Activated CD4-positive, alpha-beta T cell treated with anti-CD3 and anti-CD28 coated beads for 36 hours (primary cell): ENCODE measurements around the gene AMN. TPM values are rescaled to one million over a fixed set of nuclear protein-coding genes. Genes with fewer than 3 reads are reported as not detected.

Experiments
- ATAC-seq: fragments of 200-7000 bp; cut with Tn5 transposase; one replicate; pipeline ENCODE4 v1.10.0; 2021; ENCODE audit warnings: mild to moderate bottlenecking, moderate library complexity
- CTCF ChIA-PET: fragments of 350-600 bp; sonication (Branson Sonifier 250); formaldehyde crosslinking; loops from one replicate; lab custom pipeline; 2021; ENCODE audit warnings: antibody characterized with exemption; lab: Charles Lee
- POLR2A ChIA-PET: fragments of 350-600 bp; sonication (Branson Sonifier 250); formaldehyde crosslinking; loops from one replicate; lab custom pipeline; 2021; ENCODE audit warnings: antibody characterized with exemption, inconsistent platforms; lab: Charles Lee
- DNase-seq: peaks from one replicate; pipeline ENCODE4 v3.0.0-alpha.2; 2020
- H3K27ac Mint-ChIP-seq: one replicate; pipeline ENCODE4 v1.8.0; 2021; ENCODE audit warnings: mixed read lengths
- H3K27me3 Mint-ChIP-seq: one replicate; pipeline ENCODE4 v1.8.0; 2021; ENCODE audit warnings: mixed read lengths
- H3K36me3 Mint-ChIP-seq: one replicate; pipeline ENCODE4 v1.8.0; 2021; ENCODE audit warnings: low read depth, mixed read lengths
- H3K4me1 Mint-ChIP-seq: one replicate; pipeline ENCODE4 v1.8.0; 2021; ENCODE audit warnings: mixed read lengths
- H3K4me3 Mint-ChIP-seq: one replicate; pipeline ENCODE4 v1.8.0; 2021; ENCODE audit warnings: mild to moderate bottlenecking, moderate library complexity, mixed read lengths
- H3K9me3 Mint-ChIP-seq: one replicate; pipeline ENCODE4 v1.8.0; 2021; ENCODE audit warnings: low read depth, mixed read lengths
- intact Hi-C, 2 experiments: fragments of 100-400 bp; cut with DNase I in 1 of 2; cut with micrococcal nuclease in 1 of 2; formaldehyde crosslinking; loops; one replicate each; pipeline versions ENCODE4 v1.14.2 to v1.15.1; 2022 to 2024; cut with DNase I, micrococcal nuclease
- total RNA-seq, 2 experiments: library from RNA; stranded (reverse); gene quantifications; one replicate each; pipeline ENCODE4 v1.2.3, GENCODE V29; 2021

The AMN gene
- total RNA-seq, 2 experiments from 2014 or later: 0.23 to 0.53 TPM

DNA sequence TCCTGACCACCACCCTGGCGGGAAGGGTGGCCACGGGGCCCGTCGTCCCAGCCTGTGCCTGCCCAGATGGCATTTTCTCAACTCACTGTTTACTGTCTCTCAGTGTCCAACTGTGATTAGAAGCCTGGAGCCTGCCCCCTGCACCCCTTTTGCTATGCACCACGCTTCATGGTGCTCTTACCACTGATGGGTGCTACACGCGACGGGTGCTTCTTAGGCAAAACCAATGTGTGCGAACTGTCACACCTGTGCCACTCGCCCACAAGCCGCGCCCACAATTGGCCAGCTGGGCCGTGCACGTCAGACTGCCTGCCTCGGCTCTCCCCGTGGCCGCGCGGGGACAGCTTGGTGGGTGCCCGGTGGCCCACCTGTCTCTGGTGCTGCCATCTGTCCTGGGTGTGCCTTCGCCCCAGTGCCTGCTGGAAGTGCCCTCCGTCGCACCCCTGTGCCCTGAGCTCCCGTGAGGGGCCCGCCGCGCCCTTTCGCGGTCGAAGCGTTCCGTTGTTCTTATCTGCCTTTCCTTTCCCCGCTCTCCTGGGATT is 15.1 kb upstream of the AMN start:
- no peak for DNase-seq
- intact Hi-C loops: no loop called here
- POLR2A ChIA-PET: no interaction called here
- ATAC-seq: no peak
- CTCF ChIA-PET: no interaction called here
- H3K9me3 Mint-ChIP-seq: no peaks in the 10 kb centered on the region
- peaks cover 37% of the 10 kb centered on the region for H3K36me3 Mint-ChIP-seq
- no peak overlapping the region for H3K27ac Mint-ChIP-seq
- no peak overlapping the region for H3K4me3 Mint-ChIP-seq
- no peaks in the 10 kb centered on the region for H3K27me3 Mint-ChIP-seq
- no peaks in the 10 kb centered on the region for H3K4me1 Mint-ChIP-seq

DNA sequence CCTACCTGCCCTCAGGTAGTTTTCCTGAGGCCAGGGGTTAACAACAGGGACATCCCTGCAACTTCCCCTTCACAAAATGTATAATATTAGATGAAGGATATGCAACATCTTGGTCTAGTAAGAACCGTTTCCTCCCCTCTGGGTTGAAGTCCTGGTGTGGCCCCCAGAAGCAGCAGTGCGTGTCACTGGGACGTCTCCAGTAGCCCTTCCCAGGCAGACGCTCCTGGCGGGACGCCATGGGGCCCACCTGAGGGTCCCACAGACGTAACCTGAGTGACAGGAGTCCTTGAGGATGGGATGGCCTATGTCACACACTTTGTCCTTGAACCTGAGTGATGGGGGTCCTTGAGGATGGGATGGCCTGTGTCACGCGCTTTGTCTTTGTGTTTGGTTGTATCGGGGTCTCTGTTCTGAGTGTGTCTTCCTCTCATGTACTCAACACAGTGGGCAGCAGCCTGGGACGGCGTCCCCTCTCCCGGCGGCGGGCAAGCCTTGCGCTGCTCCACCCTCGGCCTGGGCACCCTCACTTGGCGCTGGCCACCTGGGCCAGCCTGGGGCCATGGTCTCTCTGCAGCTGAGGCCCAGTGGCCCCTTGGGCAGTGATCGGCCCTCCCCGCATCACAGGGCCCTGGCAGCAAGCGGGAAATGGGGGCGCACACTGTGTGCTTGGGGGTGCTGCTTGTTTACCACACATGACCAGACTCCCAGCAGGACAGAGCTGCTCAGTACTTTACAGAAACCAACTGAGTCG is 14.3 kb upstream of the AMN start:
- intact Hi-C loops: no loop called here
- no peak overlapping the region for H3K27ac Mint-ChIP-seq
- no peak for ATAC-seq
- H3K27me3 Mint-ChIP-seq: no peaks in the 10 kb centered on the region
- H3K4me3 Mint-ChIP-seq: no peak overlapping the region
- no peaks in the 10 kb centered on the region for H3K9me3 Mint-ChIP-seq
- ChIA-PET CTCF (no interaction called here), POLR2A (no interaction called here)
- no peaks in the 10 kb centered on the region for H3K4me1 Mint-ChIP-seq
- peaks cover 30% of the 10 kb centered on the region for H3K36me3 Mint-ChIP-seq
- DNase-seq: no peak

DNA sequence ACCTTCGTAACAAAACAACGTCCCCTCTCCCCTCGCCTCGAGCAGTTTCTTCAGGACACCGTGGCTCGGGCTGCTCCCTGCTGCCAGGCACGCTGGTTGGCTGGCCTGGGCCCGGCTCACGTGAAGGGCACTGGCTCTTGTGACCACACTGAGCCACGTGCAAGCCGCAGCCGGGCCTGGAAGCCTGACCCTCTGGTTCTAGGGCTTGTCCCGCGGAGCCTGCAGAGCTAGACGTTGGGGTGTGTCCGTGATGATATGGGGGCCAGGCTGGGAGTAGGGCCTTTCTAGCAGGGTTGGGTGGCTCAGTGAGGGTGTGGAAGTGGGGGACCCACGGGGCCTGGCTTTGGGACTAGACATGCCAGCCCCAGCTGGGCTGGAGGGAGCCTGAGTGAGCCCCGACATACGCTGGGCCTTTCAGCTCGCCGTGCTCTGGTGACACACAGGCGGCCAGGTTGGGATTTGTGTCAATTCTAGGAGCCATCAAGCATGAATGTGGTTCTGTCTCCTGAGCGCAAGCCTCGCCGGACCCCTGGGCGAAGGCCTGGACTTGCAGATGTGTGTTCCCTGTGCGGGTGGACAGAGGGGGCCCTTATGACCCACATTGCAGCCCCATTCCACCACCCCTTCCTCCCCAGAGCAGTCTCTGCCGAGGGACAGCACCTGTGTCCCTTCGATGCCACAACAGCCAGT is 13.6 kb upstream of the AMN start:
- H3K27me3 Mint-ChIP-seq: no peaks in the 10 kb centered on the region
- no peak for ATAC-seq

DNA sequence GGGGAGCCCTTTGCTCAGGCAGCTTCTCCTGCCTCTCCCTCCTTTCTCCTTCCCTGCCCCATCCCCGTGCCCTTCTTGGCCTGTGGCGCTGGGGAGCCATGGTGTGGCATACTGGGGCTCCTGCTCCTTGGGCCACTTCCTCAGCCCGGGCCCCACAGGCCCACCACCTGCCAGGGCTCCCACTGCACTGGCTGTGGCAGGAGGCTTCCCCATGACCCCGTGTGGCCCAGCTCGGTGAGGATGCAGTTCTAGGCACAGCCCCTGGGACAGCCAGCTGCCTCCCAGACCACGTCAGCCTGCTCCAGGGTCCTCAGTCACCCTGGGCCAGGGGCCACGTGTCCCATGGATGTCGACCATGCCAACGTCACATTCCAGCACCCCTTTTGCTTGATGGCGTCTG is 13.0 kb upstream of the AMN start:
- Mint-ChIP-seq H3K4me1 (no peaks in the 10 kb centered on the region), H3K9me3 (no peaks in the 10 kb centered on the region), H3K27ac (no peak overlapping the region), H3K27me3 (no peaks in the 10 kb centered on the region), H3K4me3 (no peak overlapping the region), H3K36me3 (peaks cover 22% of the 10 kb centered on the region)
- ChIA-PET CTCF (interaction anchor here (0.6 kb wide), 1 partner anchor 882 kb away, joined by 3 read pairs; no protein-coding TSS in a partner anchor), POLR2A (no interaction called here)
- ATAC-seq: no peak
- intact Hi-C loops: no loop called here
- no peak for DNase-seq

More for the DNA sequence above, 13.6 kb upstream of the AMN start:
- ChIA-PET POLR2A (no interaction called here), CTCF (no interaction called here)
- intact Hi-C loops: no loop called here
- H3K4me3 Mint-ChIP-seq: no peak overlapping the region
- no peaks in the 10 kb centered on the region for H3K4me1 Mint-ChIP-seq
- no peak for DNase-seq
- H3K27ac Mint-ChIP-seq: no peak overlapping the region
- H3K9me3 Mint-ChIP-seq: no peaks in the 10 kb centered on the region
- H3K36me3 Mint-ChIP-seq: peaks cover 23% of the 10 kb centered on the region

DNA sequence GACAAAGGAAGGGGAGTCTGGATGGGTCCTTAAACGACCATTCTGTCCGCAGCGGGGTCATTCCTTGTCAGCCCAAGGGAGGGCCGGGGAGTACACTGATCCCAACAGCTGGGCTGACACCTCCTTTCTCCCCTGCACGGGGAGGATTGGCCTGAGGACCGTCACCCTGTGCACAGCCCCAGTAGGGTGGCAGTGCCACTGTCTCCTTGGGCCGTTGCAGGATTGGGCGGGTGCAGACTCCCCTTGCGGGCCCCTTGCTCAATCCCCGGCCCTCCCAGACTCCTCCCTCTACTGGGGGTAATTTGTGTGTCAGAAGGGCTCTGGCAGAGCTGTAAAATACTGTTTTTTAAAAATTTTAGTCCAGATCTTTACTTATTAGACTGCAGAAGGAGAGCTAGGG is 12.6 kb upstream of the AMN start:
- no peak overlapping the region for H3K27ac Mint-ChIP-seq
- peaks cover 22% of the 10 kb centered on the region for H3K36me3 Mint-ChIP-seq
- ChIA-PET POLR2A (interaction anchor here (0.7 kb wide), 1 partner anchor 199 kb away, joined by 3 read pairs; no protein-coding TSS in a partner anchor), CTCF (interaction anchor here (0.6 kb wide), 1 partner anchor 881 kb away, joined by 3 read pairs; no protein-coding TSS in a partner anchor)
- no peak overlapping the region for H3K4me3 Mint-ChIP-seq
- no peaks in the 10 kb centered on the region for H3K27me3 Mint-ChIP-seq
- intact Hi-C loops: no loop called here
- H3K4me1 Mint-ChIP-seq: no peaks in the 10 kb centered on the region
- DNase-seq: no peak
- H3K9me3 Mint-ChIP-seq: no peaks in the 10 kb centered on the region
- ATAC-seq: no peak

DNA sequence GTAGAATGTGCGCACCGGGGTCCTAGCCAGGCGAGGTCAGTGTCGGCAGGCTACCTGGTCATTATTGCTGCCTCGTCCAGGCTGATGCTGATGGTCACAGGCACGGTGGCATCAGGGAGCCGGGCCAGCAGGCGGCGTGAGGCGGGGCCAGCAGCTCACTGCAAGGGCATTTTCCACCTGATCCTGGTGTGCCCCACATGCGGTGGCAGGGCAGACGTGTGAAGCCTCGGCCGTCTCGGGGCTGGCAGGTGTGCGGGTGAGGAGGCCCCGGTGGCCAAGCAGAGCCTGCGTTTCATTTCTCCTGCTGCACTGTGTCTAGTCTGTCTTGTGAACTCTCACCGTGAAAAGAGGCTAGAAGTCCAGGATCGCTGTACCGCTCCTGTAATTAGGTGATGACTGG is 12.0 kb upstream of the AMN start:
- ATAC-seq: no peak
- CTCF ChIA-PET: interaction anchor here (1.0 kb wide), 1 partner anchor 15 kb away, joined by 3 read pairs; no protein-coding TSS in a partner anchor
- Mint-ChIP-seq H3K9me3 (no peaks in the 10 kb centered on the region), H3K4me3 (no peak overlapping the region), H3K27ac (no peak overlapping the region), H3K27me3 (no peaks in the 10 kb centered on the region), H3K36me3 (peaks cover 18% of the 10 kb centered on the region), H3K4me1 (no peaks in the 10 kb centered on the region)
- intact Hi-C loops: no loop called here
- POLR2A ChIA-PET: interaction anchor here (0.7 kb wide), 1 partner anchor 198 kb away, joined by 3 read pairs; no protein-coding TSS in a partner anchor
- no peak for DNase-seq

DNA sequence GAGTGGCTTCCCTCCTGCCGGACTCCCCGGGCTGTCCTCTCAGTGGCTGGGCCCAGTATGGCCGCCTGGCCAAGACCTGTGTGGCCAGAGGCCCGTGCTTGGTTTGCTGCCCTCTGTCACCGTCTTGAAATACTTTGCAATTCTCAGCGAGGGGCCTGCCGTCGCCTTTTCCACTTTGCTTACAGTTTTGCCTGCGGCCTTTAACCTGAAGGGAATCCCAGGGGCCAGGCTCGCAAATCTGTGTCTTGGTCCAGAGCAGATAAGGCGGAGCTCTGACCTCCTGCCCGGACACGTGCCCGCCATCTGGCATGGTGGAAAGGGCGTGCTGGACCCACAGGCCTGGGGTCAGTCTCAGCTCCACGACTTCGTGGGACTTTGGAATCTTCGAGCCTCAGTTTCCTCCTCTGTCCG is 10.9 kb upstream of the AMN start:
- peaks cover 11% of the 10 kb centered on the region for H3K36me3 Mint-ChIP-seq
- H3K4me1 Mint-ChIP-seq: no peaks in the 10 kb centered on the region
- H3K27ac Mint-ChIP-seq: no peak overlapping the region
- ATAC-seq (no peak), DNase-seq (no peak)
- intact Hi-C loops: no loop called here
- H3K4me3 Mint-ChIP-seq: no peak overlapping the region
- ChIA-PET POLR2A (no interaction called here), CTCF (no interaction called here)
- H3K27me3 Mint-ChIP-seq: no peaks in the 10 kb centered on the region
- H3K9me3 Mint-ChIP-seq: no peaks in the 10 kb centered on the region

DNA sequence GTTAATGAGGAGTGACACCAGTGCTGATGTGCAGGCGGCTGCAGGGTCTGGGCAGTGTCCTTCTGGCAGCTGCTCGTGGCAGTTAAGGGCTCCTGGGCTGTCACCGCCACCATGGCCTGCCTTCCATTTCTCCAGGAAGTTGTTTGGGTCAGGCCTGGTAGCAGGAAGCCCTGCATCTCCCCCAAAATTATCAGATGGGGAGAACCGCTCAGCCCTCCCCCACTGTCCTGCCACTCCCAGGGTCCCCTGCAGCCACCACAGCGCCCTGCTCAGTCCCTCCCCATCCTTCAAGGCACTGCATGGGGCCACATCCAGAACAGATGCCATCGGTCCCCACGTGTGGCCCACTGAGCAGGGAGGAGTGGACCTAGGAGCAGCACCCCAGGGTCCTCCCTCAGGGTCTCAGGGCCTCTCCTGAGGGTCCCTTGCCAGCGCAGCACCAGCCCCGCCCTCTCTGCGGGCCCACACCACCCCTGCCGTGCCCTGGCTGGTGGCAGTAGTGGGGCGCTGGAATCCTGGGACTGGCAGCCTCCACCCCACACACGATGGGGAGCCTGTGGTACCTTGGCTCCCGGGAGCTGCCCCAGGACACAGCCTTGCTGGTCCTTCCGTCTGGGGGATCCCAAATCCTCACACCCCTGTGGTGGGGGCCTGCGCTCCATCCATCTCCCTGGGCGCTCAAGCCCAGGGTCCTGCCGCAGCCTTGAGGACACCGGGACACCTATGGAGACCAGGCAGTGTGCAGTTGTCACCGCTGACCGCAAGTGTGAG is 10.3 kb upstream of the AMN start:
- POLR2A ChIA-PET: interaction anchor here (0.6 kb wide), 1 partner anchor 9 kb away, joined by 3 read pairs; no protein-coding TSS in a partner anchor

DNA sequence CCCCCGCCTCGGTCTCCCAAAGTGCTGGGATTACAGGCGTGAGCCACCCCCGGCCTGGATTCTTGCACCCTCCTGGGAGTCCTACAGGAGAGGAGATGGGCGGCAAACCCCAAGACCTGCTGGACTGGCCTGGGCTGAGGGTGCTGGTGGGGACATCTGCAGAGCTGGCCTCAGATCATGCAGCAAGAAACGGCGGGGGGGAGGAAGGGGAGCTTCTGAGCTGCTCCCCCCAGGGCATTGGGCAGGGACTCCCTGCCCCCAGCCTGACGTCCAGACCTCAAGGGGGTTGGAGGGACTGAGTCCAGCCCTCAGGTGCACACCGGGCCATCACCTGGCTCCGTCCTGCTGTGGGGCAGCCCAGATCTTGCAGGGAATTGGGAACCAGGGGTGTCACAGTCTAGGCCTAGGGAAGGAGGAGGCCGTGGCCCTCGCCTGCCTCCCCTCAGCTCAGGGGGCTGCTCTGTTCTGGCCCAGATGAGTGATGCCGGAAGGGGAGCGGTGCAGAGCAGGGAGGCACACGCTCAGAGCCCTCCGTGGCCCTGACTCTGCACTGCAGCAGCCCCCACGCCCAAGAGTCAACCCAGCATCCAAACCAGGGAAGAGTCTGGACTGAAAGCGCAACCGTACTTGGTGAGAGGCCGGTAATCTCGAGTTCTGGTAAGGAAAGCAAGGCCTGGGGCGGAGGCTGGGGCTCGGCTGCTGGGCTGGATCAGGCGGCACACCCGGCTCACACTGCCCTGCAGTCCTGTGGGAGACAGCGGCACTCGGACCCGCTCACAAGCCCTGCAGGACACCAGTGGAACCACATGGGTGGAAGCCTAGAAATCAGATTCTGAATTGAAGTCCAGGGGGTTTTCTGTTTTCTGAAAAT is 8.9 kb upstream of the AMN start:
- H3K27me3 Mint-ChIP-seq: no peaks in the 10 kb centered on the region
- no peak overlapping the region for H3K4me3 Mint-ChIP-seq
- no peak for ATAC-seq
- no peak for DNase-seq
- H3K4me1 Mint-ChIP-seq: no peaks in the 10 kb centered on the region
- no peak overlapping the region for H3K27ac Mint-ChIP-seq
- CTCF ChIA-PET: interaction anchor here (0.6 kb wide), 1 partner anchor 390 kb away, joined by 3 read pairs; no protein-coding TSS in a partner anchor
- intact Hi-C loops: no loop called here
- POLR2A ChIA-PET: no interaction called here
- H3K36me3 Mint-ChIP-seq: peaks cover 4% of the 10 kb centered on the region
- H3K9me3 Mint-ChIP-seq: no peaks in the 10 kb centered on the region

More for the DNA sequence above, 10.3 kb upstream of the AMN start:
- no peak overlapping the region for H3K4me3 Mint-ChIP-seq
- DNase-seq (no peak), ATAC-seq (no peak)
- H3K27ac Mint-ChIP-seq: no peak overlapping the region
- CTCF ChIA-PET: no interaction called here
- H3K9me3 Mint-ChIP-seq: no peaks in the 10 kb centered on the region
- H3K27me3 Mint-ChIP-seq: no peaks in the 10 kb centered on the region
- intact Hi-C loops: no loop called here
- no peaks in the 10 kb centered on the region for H3K4me1 Mint-ChIP-seq
- peaks cover 8% of the 10 kb centered on the region for H3K36me3 Mint-ChIP-seq

DNA sequence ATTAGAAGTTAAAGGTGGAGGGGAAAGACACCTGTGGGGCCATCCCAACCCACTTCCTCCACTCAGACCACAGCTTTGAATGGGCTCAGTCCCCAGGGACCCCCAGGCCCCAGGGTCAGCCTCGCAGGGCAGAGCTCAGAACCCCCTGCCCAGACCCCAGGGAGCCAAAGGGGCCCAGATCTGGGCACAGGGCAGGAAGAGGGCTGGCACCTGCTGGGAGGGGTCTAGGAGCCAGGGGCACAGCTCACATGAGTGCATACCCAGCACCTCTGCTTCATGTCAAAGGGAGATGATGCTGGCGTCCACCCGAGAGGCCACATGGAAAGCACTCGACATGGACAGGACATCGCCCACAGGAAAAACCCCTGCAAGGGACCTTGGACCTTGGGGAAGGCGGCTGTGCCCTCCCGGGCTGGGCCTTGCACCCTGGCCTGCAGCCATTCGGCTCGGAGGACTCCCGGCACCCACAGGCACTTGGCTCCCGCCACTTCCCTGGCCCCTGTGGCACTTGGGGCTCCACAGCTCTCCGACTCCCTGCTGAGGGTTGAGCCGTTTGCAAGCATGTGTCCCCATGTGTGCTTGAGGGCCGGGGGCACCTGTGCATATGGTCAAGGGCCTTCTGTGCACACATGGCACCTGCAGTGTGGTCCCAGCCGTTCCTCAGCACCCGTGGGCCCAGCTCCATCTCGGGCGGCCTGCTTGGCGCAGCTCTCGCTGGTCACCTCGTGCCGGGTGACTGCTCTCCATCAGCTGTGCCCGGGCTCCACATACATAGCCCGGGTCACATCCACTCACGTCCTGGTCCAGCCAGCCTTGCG is 7.8 kb upstream of the AMN start:
- no peaks in the 10 kb centered on the region for H3K4me1 Mint-ChIP-seq
- H3K27ac Mint-ChIP-seq: no peak overlapping the region
- ATAC-seq: no peak
- ChIA-PET POLR2A (no interaction called here), CTCF (interaction anchor here (0.9 kb wide), 1 partner anchor 219 kb away, joined by 4 read pairs; no protein-coding TSS in a partner anchor)
- H3K4me3 Mint-ChIP-seq: no peak overlapping the region
- H3K36me3 Mint-ChIP-seq: peaks cover 2% of the 10 kb centered on the region
- no peaks in the 10 kb centered on the region for H3K27me3 Mint-ChIP-seq
- intact Hi-C loops: loop anchor here in 1 of 2 experiments (5.0 kb wide), 1 partner anchor 137 kb away; the partner anchor contains the start of gene TRAF3
- no peak for DNase-seq
- no peaks in the 10 kb centered on the region for H3K9me3 Mint-ChIP-seq
